ENCODE measurements around the gene NKG7.

Gene NKG7

DNA sequence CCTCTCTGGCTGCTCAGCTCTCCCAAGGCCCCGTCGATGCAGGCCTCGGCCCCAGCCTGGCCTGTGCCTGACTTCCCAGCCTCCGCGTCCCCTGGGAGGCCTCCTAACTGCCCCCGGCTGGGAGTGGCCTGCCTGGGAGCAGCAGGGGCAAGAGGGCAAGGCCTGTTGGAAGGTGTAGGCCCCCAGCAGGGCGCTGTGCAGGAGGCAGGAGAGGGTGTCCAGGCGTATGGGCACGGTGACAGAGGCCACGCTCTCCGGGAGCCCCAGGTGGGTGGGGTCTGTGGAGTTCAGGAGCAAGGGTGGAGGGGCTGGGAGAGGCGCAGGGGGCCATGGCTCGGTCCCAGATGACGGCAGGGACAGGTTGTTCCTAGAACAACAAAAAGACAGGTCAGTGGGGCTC lies 16.7 kb upstream of the NKG7 start:
- no peak for DNase-seq

DNA sequence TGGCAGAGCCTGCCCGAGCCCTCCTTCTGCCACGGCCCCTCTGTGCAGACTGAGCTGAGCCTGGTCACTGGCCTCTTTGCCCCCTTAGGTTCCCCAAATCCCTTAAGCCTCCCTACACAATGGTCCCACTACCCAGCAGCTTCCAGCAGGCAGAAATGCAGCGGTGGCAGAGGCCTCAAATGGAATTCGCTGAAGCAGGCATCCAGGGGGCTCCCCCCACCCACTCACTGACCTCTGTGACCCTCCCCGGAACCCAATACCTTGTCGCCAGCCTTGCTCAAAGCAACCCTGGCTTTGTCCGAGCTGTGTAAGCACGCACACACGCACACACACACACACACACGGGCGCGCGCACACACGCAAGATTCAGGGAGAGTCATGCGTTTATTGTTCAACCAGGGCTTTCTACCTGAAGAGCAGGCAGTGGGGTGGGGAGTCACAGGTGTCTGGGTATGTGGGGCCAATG lies 15.5 kb upstream of the NKG7 start, which contains the start of gene LIM2:
Gene LIM2 (minus strand): TSS at position 51 of the 466 bp plus-strand sequence. CDS start 531 bp downstream, outside the sequence.
- no peak for DNase-seq

DNA sequence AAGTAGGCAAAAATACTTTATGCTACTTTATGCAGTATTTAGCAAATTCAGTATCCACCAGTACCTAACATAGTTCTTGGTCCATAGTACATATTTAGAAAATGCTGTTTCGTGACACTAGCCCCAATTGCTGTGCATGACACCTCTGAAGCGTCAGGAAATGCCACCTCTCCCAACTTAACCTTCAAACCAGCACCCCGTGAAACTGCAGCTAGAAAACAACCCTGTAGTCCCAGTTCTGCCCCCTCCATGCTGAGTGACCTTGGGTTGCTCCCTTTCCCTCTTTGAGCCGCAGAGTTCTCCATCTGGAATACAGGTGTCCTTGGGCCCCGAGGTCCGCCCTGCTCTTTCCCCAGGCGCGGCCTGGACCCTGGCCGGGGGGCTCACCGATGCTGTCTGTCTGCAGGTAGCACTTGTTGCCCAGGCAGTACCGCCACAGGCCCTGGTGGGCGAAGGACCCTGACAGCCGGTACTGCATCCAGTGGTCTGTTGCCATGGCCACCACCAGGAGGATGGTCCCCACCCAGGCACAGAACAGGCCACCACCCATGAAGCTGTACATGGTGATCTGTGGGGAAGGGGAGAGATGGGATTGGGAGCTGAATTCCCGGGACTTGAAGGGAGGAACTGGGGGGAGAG lies 14.5 kb upstream of the NKG7 start:
- DNase-seq: no peak

DNA sequence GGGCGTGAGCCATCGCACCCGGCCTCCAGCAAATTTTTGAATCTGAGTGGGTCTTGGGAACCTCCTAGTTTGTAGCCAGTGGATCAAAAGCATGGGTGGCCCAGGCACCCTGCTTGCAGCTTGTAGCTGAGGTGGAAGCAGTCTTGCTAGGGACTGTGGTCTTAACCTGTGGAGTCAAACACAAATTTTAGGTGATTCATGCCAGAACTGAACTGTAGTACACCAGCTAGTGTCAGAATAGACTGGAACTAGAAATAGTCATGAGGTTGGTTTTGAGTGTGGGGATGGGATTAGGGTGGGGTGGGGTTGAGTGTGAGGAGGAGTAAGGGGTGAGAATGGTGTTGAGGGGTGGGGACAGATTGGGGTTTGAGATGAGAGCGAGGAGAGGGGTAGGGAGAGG lies 9.6 kb upstream of the NKG7 start:
- DNase-seq: no peak

- DNase-seq: no peak
These were observed 7.9 kb upstream of the NKG7 start for GRCh38 chr19:51380379-51380778.

DNA sequence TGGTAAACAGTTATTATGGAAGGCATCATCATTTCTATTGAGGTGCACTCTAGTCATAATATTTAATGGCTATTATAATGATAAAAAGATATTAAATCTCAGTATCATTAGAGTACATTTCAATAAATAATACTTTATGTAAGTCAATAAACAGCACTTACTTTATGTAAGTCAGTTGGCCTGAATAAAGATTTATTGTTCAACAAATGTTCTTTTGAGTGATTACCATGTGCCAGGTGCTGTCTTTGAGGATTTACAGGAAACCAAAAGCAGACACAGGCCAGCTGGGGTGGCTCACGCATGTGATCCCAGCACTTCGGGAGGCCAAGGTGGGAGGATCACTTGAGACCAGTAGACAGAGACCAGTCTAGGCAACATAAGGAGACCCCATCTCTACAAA lies 5.0 kb upstream of the NKG7 start:
- no peak for DNase-seq

DNA sequence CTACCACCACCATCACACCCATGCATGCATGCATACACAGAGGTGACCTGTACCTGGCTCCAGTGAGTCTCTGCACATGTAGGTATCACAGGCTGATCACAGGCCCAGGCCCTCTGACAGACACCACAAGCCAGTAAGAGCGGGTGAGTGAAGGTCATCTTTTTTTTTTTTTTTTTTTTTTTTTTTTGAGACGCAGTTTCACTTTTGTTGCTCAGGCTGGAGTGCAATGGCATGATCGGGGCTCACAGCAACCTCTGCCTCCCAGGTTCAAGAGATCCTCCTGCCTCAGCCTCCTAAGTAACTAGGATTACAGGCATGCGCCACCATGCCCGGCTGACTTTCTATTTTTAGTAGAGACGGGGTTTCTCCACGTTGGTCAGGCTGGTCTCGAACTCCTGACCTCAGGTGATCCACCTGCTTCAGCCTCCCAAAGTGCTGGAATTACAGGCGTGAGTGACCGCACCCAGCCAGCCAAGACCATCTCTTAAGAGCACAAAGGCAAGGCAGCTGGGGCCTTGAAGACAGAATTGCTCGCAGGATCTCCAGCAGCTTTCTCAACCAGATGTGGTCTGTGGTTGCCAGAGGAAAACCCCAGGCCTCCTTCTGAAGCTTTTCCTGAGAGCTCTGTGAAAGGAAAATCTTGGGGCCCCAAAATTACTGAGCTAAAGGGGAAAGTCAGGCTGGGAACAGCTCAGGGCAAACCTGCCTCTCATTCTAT lies 3.2 kb upstream of the NKG7 start:
- DNase-seq: no peak

DNA sequence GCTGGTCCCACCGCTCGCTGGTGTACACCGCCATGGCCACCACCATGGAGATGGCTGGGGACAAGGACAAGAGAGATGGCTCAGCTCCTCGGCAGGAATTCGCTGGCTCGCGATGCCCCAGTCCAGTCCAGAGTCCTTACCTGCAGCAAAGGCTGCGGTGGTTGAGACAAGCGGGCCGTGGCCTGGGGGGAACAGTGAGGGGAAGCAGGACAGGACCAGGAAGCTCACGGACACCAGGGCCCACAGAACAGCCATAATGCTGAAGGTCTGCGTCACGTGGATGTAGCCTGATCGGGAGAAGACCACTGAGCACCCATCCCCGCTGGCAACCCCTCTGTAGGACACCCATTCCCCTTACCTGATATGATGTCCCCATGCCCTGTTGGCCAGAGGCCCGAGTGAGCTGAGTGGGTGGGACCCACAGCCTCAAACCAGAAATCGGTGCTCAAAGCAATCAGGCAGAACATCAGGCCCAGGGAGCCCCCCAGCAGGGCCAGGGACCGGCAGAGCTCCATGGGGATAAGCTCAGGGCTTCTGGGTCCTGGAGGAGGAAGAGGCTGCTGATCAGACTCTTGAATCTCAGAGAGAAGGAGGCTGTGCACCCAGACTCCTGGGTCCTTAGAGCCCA lies 319 bp downstream of the NKG7 start:
- no peak for DNase-seq

DNA sequence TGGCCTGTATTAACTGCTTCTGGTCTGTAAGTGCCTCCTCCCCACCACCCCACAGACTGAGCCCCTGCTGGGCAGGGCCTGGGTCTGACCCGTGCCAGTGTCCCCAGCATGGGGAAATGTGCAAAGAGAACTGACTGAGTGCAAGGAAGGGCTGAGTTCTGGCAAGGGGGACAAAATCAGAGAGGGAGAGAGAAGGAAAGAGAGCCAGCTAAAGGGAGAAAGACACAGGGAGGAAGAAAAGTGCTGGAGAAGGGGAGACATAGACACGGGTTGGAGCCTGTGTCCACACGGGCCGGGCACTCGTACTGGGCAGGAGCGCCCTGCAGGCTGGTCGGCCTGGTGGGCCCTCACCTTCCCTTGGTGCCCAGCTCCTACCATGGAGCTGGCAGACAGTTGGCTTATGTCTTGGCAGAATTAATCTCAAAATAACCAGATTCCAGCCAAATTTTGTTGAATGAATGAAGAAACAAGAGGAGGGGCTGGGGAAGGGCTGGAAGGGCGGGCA lies 1.2 kb downstream of the NKG7 start:
- DNase-seq: no peak

DNA sequence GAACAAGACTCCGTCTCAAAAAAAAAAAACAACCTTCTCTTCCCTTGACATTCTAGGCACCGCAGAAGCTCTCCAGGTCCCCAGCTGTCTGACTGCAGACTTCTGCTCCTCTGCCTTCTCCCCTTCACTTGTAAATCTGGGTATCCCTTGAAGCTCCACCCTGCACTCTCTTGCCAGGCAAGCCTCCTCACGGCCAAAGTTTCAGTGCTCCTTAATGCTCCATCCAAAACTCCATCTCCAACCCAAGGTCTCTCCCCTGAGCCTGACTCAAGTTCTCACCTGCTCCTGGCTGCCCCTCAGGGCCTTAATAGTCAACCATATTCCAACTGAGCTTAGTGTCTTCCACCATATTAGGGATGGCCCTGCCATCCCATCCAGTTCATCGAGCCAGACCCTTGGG lies 2.2 kb downstream of the NKG7 start:
- DNase-seq: no peak

DNA sequence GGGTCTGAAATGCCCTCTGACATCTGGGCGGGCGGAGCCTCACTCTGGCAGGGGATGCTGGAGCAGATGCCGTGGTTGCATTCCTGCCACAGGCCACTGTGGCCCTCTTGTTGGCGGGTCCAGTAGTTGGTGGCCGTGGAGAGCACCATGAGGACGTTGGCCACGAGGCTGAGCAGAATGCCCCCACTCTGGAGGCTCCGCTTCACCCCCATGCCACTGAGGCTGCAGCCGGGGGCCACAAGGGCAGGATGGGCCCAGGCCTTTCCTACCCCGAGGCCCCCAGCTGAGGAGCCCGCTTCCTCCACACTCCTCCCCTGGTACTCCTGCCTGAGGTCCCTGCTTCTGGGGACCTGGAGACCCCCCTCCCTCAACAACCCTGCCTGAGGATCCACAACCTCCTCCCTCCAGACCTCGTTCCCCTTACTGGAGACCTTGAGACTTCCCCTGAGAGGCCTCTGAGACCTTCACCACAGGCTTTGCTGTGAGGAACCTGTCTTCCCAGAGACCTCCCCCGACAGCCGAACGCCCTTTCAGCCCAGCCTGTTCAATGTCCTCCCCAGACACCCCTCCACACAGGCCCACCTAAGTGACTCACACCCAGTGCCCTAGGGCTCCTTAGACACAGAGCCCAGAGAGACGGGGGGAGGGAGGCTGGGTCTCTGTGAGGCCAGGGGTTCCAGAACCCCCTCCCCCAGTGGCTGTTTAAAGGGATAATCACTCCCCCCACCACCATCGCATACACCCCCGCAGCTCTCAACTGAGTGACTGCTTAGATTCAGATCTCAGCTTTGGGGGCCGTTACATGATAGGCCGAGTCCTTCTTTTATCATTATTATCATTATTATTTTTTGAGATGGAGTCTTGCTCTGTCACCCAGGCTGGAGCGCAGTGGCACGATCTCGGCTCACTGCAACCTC lies 3.8 kb downstream of the NKG7 start, which contains the start of gene CLDND2:
Gene CLDND2 (minus strand): TSS at position 638 of the 917 bp plus-strand sequence. CDS start 426 bp downstream, at position 212.
- DNase-seq: no peak

GRCh38 chr19:51367565-51368365 lies 4.7 kb downstream of the NKG7 start:
- no peak for DNase-seq

DNA sequence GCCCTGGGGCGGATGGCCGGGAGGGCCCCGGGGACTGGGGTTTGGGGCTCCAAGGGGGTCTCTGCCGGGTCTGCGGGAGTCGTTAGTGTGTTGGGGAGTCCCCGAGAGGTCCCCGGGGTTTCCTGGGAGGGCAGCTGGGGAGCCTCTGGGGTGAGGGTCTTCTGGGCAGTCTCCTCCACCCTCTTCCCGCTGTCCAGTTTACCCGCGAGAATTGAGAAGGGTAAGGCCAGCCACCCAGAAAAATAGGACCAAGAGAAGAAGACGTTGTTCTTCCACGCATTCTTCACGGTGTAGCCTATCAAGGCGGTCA lies 5.2 kb downstream of the NKG7 start:
- no peak for DNase-seq

GRCh38 chr19:51366389-51367254 lies 5.8 kb downstream of the NKG7 start:
- peak; percentile 71 for DNase-seq

DNA sequence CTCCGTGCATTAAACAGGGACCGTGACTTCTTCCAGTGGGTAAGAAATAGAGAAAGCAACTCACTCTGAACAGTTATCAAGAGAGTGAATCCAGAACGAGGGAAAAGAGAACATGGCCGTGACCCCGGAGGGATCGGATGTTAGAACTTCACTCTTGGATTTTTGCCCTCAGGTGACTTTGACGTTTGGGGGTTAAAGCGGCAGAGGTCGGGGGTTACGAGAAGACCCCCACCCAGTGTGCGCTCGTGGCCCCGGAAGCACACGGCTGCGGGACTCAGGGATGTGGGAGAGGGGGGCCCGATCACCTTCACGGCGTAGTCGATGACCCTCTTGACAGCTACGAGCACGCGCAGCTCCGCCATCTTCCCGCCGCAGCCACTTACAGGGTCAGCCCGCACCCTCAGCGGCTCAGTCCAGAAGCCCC lies 6.5 kb downstream of the NKG7 start, which contains the start of gene ETFB:
Gene ETFB (minus strand): TSS at position 424 of the 424 bp plus-strand sequence. CDS start 62 bp downstream, at position 362.
- DNase-seq: no peak

GRCh38 chr19:51365211-51365964 lies 7.1 kb downstream of the NKG7 start:
- DNase-seq: no peak

- DNase-seq: no peak
These were observed 8.0 kb downstream of the NKG7 start for GRCh38 chr19:51364200-51365106.

GRCh38 chr19:51361239-51361638 lies 11.2 kb downstream of the NKG7 start:
- DNase-seq: no peak

- no peak for DNase-seq
These were observed 13.2 kb downstream of the NKG7 start for GRCh38 chr19:51359294-51359693.
